GM18519 (cell line): ENCODE measurements around the gene KIAA1958.

Experiments used
- ATAC-seq: cut with Tn5 transposase; IDR thresholded peaks from one replicate; pipeline ENCODE4 v1.9.1; 2021; ENCODE audit warnings: mild to moderate bottlenecking, moderate library complexity; ENCODE audit not compliant: unreplicated experiment, low FRiP score

The KIAA1958 gene

GRCh38 chr9:112486221-112487007 lies at the start of gene KIAA1958:
TSS of gene KIAA1958 (plus strand) at chr9:112486827. CDS start at chr9:112574081, 87,254 bp downstream.
- peak; percentile 87 for ATAC-seq

- no peak for ATAC-seq
Measured at GRCh38 chr9:112437406-112437805, 49.2 kb upstream of the KIAA1958 start.

- no peak for ATAC-seq
Measured at GRCh38 chr9:112439171-112439570, 47.5 kb upstream of the KIAA1958 start.

- no peak for ATAC-seq
Measured at GRCh38 chr9:112439825-112440224, 46.8 kb upstream of the KIAA1958 start.

GRCh38 chr9:112443200-112443599 lies 43.4 kb upstream of the KIAA1958 start:
- ATAC-seq = no peak

- no peak for ATAC-seq
Measured at GRCh38 chr9:112443636-112444035, 43.0 kb upstream of the KIAA1958 start.

GRCh38 chr9:112445196-112445595 lies 41.4 kb upstream of the KIAA1958 start:
- no peak for ATAC-seq

GRCh38 chr9:112446080-112446479 lies 40.5 kb upstream of the KIAA1958 start:
- no peak for ATAC-seq

- no peak for ATAC-seq
Measured at GRCh38 chr9:112446526-112446925, 40.1 kb upstream of the KIAA1958 start.

GRCh38 chr9:112447283-112447761 lies 39.3 kb upstream of the KIAA1958 start:
- ATAC-seq = no peak

GRCh38 chr9:112462855-112463254 lies 23.8 kb upstream of the KIAA1958 start:
- ATAC-seq = no peak

GRCh38 chr9:112465352-112465751 lies 21.3 kb upstream of the KIAA1958 start:
- ATAC-seq = no peak

- no peak for ATAC-seq
Measured at GRCh38 chr9:112472996-112473395, 13.6 kb upstream of the KIAA1958 start.

- ATAC-seq = no peak
Measured at GRCh38 chr9:112473986-112474385, 12.6 kb upstream of the KIAA1958 start.

GRCh38 chr9:112475318-112475717 lies 11.3 kb upstream of the KIAA1958 start:
- no peak for ATAC-seq

- no peak for ATAC-seq
Measured at GRCh38 chr9:112477330-112477729, 9.3 kb upstream of the KIAA1958 start.

- ATAC-seq = no peak
Measured at GRCh38 chr9:112479221-112479620, 7.4 kb upstream of the KIAA1958 start.

- no peak for ATAC-seq
Measured at GRCh38 chr9:112484607-112485006, 2.0 kb upstream of the KIAA1958 start.

GRCh38 chr9:112485574-112485973 lies 1.1 kb upstream of the KIAA1958 start:
- ATAC-seq = no peak

GRCh38 chr9:112487008-112487798 lies 576 bp downstream of the KIAA1958 start:
- peak; percentile 29 for ATAC-seq

GRCh38 chr9:112487799-112488340 lies 1.2 kb downstream of the KIAA1958 start:
- ATAC-seq = no peak
